Activated naive CD4-positive, alpha-beta T cell treated with anti-CD3 and anti-CD28 coated beads, Interleukin-2, amount 10 ng/mL, durations not matched to agents 7 days and 5 days (primary cell): ENCODE results near the gene CGB3.
"Not testable (repeated sequence)": the region's sequence is repeated elsewhere in the genome, so short reads cannot be mapped to it uniquely, and the experiment has no call there.

ENCODE experiments used
- CTCF ChIA-PET: fragments of 350-600 bp; sonication (Branson Sonifier 250); formaldehyde crosslinking; loops from one replicate; lab custom pipeline; 2021; ENCODE audit warnings: antibody characterized with exemption; lab: Charles Lee
- DNase-seq: peaks from one replicate; pipeline ENCODE4 v3.0.0-alpha.2; 2020
- H3K27ac Mint-ChIP-seq: one replicate; pipeline ENCODE4 v1.8.0; 2021; ENCODE audit warnings: mild to moderate bottlenecking, moderate library complexity, mixed read lengths
- H3K27me3 Mint-ChIP-seq: one replicate; pipeline ENCODE4 v1.8.0; 2021; ENCODE audit warnings: mild to moderate bottlenecking, mixed read lengths
- H3K36me3 Mint-ChIP-seq: one replicate; pipeline ENCODE4 v1.8.0; 2021; ENCODE audit warnings: mixed read lengths
- H3K4me1 Mint-ChIP-seq: one replicate; pipeline ENCODE4 v1.8.0; 2021; ENCODE audit warnings: mixed read lengths
- H3K4me3 Mint-ChIP-seq: one replicate; pipeline ENCODE4 v1.8.0; 2021; ENCODE audit warnings: mild to moderate bottlenecking, moderate library complexity, mixed read lengths
- H3K9me3 Mint-ChIP-seq: one replicate; pipeline ENCODE4 v1.8.0; 2021; ENCODE audit warnings: mixed read lengths

CGB3 gene

GRCh38 chr19:49056902-49057596 lies 32.9 kb upstream of the CGB3 start:
- CTCF ChIA-PET: interaction anchor here (1.0 kb wide), 1 partner anchor 41 kb away, joined by 6 read pairs; no protein-coding TSS in a partner anchor
- H3K27ac Mint-ChIP-seq, DNase-seq, H3K36me3 Mint-ChIP-seq, H3K9me3 Mint-ChIP-seq: not testable (repeated sequence)
- peaks cover 91% of the 10 kb centered on the region for H3K27me3 Mint-ChIP-seq
- H3K4me1 Mint-ChIP-seq: peaks cover 26% of the 10 kb centered on the region
- H3K4me3 Mint-ChIP-seq: peak overlapping the region; percentile 70

GRCh38 chr19:49056101-49056901 lies 32.2 kb upstream of the CGB3 start:
- H3K27me3 Mint-ChIP-seq: peaks cover 83% of the 10 kb centered on the region
- peak overlapping the region; percentile 70 for H3K4me3 Mint-ChIP-seq

GRCh38 chr19:49050376-49051033 lies 26.4 kb upstream of the CGB3 start:
- H3K27ac Mint-ChIP-seq, H3K4me3 Mint-ChIP-seq, H3K36me3 Mint-ChIP-seq, CTCF ChIA-PET, DNase-seq, H3K4me1 Mint-ChIP-seq, H3K9me3 Mint-ChIP-seq: not testable (repeated sequence)
- H3K27me3 Mint-ChIP-seq: peaks cover 33% of the 10 kb centered on the region

More at GRCh38 chr19:49056101-49056901, 32.2 kb upstream of the CGB3 start:
- Mint-ChIP-seq H3K4me1 (peaks cover 26% of the 10 kb centered on the region), H3K36me3 (peaks cover 3% of the 10 kb centered on the region), H3K27ac (no peak overlapping the region), H3K9me3 (no peaks in the 10 kb centered on the region)
- peak; percentile 66 for DNase-seq
- CTCF ChIA-PET: interaction anchor here (1.0 to 1.4 kb wide), 2 partner anchors 42 to 56 kb away, joined by 4 to 6 read pairs; no protein-coding TSS in a partner anchor

- H3K27ac Mint-ChIP-seq, H3K4me3 Mint-ChIP-seq, DNase-seq, H3K9me3 Mint-ChIP-seq, H3K36me3 Mint-ChIP-seq, H3K4me1 Mint-ChIP-seq, CTCF ChIA-PET: not testable (repeated sequence)
- H3K27me3 Mint-ChIP-seq: peaks cover 30% of the 10 kb centered on the region
Measured at GRCh38 chr19:49049834-49050233, 25.7 kb upstream of the CGB3 start.

GRCh38 chr19:49049011-49049410 lies 24.9 kb upstream of the CGB3 start, which contains the start of gene CGB8:
Gene CGB8, minus strand, starts transcription at chr19:49049111. Its CDS starts 372 bp downstream, at chr19:49048739.
- H3K27ac Mint-ChIP-seq, H3K9me3 Mint-ChIP-seq, H3K4me1 Mint-ChIP-seq: not testable (repeated sequence)

GRCh38 chr19:49043548-49043947 lies 19.4 kb upstream of the CGB3 start, which contains the start of gene CGB5:
Gene CGB5, plus strand, starts transcription at chr19:49043848. Its CDS starts 362 bp downstream, at chr19:49044210.
- H3K36me3 Mint-ChIP-seq, H3K27me3 Mint-ChIP-seq, CTCF ChIA-PET, H3K27ac Mint-ChIP-seq, H3K4me3 Mint-ChIP-seq, H3K9me3 Mint-ChIP-seq, DNase-seq, H3K4me1 Mint-ChIP-seq: not testable (repeated sequence)

More at GRCh38 chr19:49049011-49049410, 24.9 kb upstream of the CGB3 start, which contains the start of gene CGB8:
- peaks cover 25% of the 10 kb centered on the region for H3K27me3 Mint-ChIP-seq
- H3K36me3 Mint-ChIP-seq, CTCF ChIA-PET, DNase-seq, H3K4me3 Mint-ChIP-seq: not testable (repeated sequence)

GRCh38 chr19:49042666-49043065 lies 18.5 kb upstream of the CGB3 start:
- H3K4me3 Mint-ChIP-seq, H3K27me3 Mint-ChIP-seq, H3K36me3 Mint-ChIP-seq, H3K27ac Mint-ChIP-seq, H3K9me3 Mint-ChIP-seq, DNase-seq, H3K4me1 Mint-ChIP-seq, CTCF ChIA-PET: not testable (repeated sequence)

GRCh38 chr19:49042177-49042576 lies 18.0 kb upstream of the CGB3 start:
- H3K4me1 Mint-ChIP-seq: no peaks in the 10 kb centered on the region
- no peaks in the 10 kb centered on the region for H3K9me3 Mint-ChIP-seq
- H3K36me3 Mint-ChIP-seq: no peaks in the 10 kb centered on the region
- no peak for DNase-seq
- CTCF ChIA-PET: no interaction called here
- no peak overlapping the region for H3K27ac Mint-ChIP-seq
- H3K27me3 Mint-ChIP-seq: peaks cover 4% of the 10 kb centered on the region
- H3K4me3 Mint-ChIP-seq: no peak overlapping the region

- CTCF ChIA-PET: interaction anchor here (0.7 kb wide), 1 partner anchor 24 kb away, joined by 3 read pairs; no protein-coding TSS in a partner anchor
- not testable (repeated sequence) for H3K4me3 Mint-ChIP-seq, H3K9me3 Mint-ChIP-seq, DNase-seq, H3K4me1 Mint-ChIP-seq, H3K27ac Mint-ChIP-seq, H3K36me3 Mint-ChIP-seq, H3K27me3 Mint-ChIP-seq
Measured at GRCh38 chr19:49039736-49040135, 15.6 kb upstream of the CGB3 start.

- DNase-seq, H3K9me3 Mint-ChIP-seq, H3K4me3 Mint-ChIP-seq, H3K36me3 Mint-ChIP-seq, H3K27ac Mint-ChIP-seq, H3K27me3 Mint-ChIP-seq, H3K4me1 Mint-ChIP-seq: not testable (repeated sequence)
- CTCF ChIA-PET: interaction anchor here (0.7 to 1.0 kb wide), 2 partner anchors 25 to 36 kb away, joined by 3 read pairs; no protein-coding TSS in a partner anchor
Measured at GRCh38 chr19:49038557-49039276, 14.6 kb upstream of the CGB3 start.

- not testable (repeated sequence) for DNase-seq, H3K27ac Mint-ChIP-seq, H3K4me3 Mint-ChIP-seq, H3K4me1 Mint-ChIP-seq, H3K9me3 Mint-ChIP-seq, H3K27me3 Mint-ChIP-seq, H3K36me3 Mint-ChIP-seq
- CTCF ChIA-PET: interaction anchor here (0.7 to 1.0 kb wide), 2 partner anchors 36 to 187 kb away, joined by 3 read pairs; no protein-coding TSS in a partner anchor
Measured at GRCh38 chr19:49038111-49038510, 14.0 kb upstream of the CGB3 start.

- peak within 1 kb of the TSS; percentile 76 for H3K27ac Mint-ChIP-seq
- H3K4me3 Mint-ChIP-seq, H3K4me1 Mint-ChIP-seq, CTCF ChIA-PET, H3K9me3 Mint-ChIP-seq, H3K36me3 Mint-ChIP-seq: not testable (repeated sequence)
- peak; percentile 65 for DNase-seq
- peaks cover 15% of the 10 kb centered on the region for H3K27me3 Mint-ChIP-seq
Measured at GRCh38 chr19:49036815-49037214, 12.7 kb upstream of the CGB3 start, which contains the start of gene CGB1. Gene CGB1, minus strand, starts transcription at chr19:49036895. Its CDS starts 184 bp downstream, at chr19:49036711.

GRCh38 chr19:49031642-49032301 lies 7.6 kb upstream of the CGB3 start, which contains the start of gene CGB2:
Gene CGB2, plus strand, starts transcription at chr19:49031890. Its CDS starts 206 bp downstream, at chr19:49032096.
- H3K9me3 Mint-ChIP-seq, H3K36me3 Mint-ChIP-seq, H3K4me3 Mint-ChIP-seq, H3K4me1 Mint-ChIP-seq, H3K27ac Mint-ChIP-seq: not testable (repeated sequence)
- CTCF ChIA-PET: interaction anchor here (0.7 to 1.8 kb wide), 2 partner anchors 20 to 244 kb away, joined by 3 to 5 read pairs; no protein-coding TSS in a partner anchor
- peak; percentile 70 for DNase-seq
- H3K27me3 Mint-ChIP-seq: peaks cover 19% of the 10 kb centered on the region
